IMR-90 (cell line): ENCODE measurements around the gene CARM1. TPM values are rescaled to one million over a fixed set of nuclear protein-coding genes. Genes with fewer than 3 reads are reported as not detected.

ENCODE experiments used
- ATAC-seq: fragments of 200-7000 bp; cut with Tn5 transposase; 2 replicates; pipeline ENCODE4 v1.9.1; 2020; ENCODE audit warnings: low read depth, mild to moderate bottlenecking, moderate library complexity
- BruUV-seq: library from RNA; stranded (reverse); fragments of 400-500 nt; replicated peaks from 2 replicates; lab custom pipeline; 2021; lab: Mats Ljungman, UMichigan
- CTCF ChIA-PET: fragments of 300-600 bp; formaldehyde crosslinking; extraction: SDS; loops from one replicate; lab custom pipeline; 2021; ENCODE audit warnings: antibody characterized with exemption; lab: Yijun Ruan, JAX
- POLR2A ChIA-PET: fragments of 300-600 bp; sonication (Branson Sonifier 250); formaldehyde crosslinking; loops from one replicate; lab custom pipeline; 2022; ENCODE audit warnings: antibody characterized with exemption; ENCODE audit not compliant: unreplicated experiment; lab: Charles Lee
- DNase-seq: peaks from one replicate; pipeline ENCODE4 v3.0.0; 2013
- H2AFZ ChIP-seq: replicated peaks from 2 replicates; pipeline ENCODE3; 2013; ENCODE audit warnings: low read length, mild to moderate bottlenecking; ENCODE audit not compliant: poor library complexity
- H2AK5ac ChIP-seq: 2 replicates; pipeline ENCODE4 v1.6.1; 2013; ENCODE audit warnings: low read depth, low read length, inconsistent platforms
- H2AK9ac ChIP-seq: replicated peaks from 2 replicates; pipeline ENCODE3; 2013; ENCODE audit warnings: mild to moderate bottlenecking, low read depth, low read length, moderate library complexity; ENCODE audit not compliant: poor library complexity
- H2BK120ac ChIP-seq: 2 replicates; pipeline ENCODE4 v1.6.1; 2013; ENCODE audit warnings: low read depth, low read length, inconsistent platforms
- H2BK15ac ChIP-seq: 3 replicates; pipeline ENCODE4 v1.6.1; 2013; ENCODE audit warnings: low read depth, low read length, inconsistent platforms
- H2BK20ac ChIP-seq: 2 replicates; pipeline ENCODE4 v1.6.1; 2013; ENCODE audit warnings: low read depth, mild to moderate bottlenecking, inconsistent platforms, low read length, moderate library complexity
- H2BK5ac ChIP-seq: 2 replicates; pipeline ENCODE4 v1.6.1; 2013; ENCODE audit warnings: mild to moderate bottlenecking, low read depth, low read length, inconsistent platforms; ENCODE audit not compliant: poor library complexity, severe bottlenecking
- H3K14ac ChIP-seq: replicated peaks from 2 replicates; pipeline ENCODE4 v1.6.1; 2013; ENCODE audit warnings: low read depth, low read length, inconsistent platforms
- H3K18ac ChIP-seq: 2 replicates; pipeline ENCODE4 v1.6.1; 2013; ENCODE audit warnings: low read depth, low read length, control low read depth
- H3K23ac ChIP-seq: 2 replicates; pipeline ENCODE4 v1.6.1; 2013; ENCODE audit warnings: low read depth, low read length, inconsistent platforms
- H3K27ac ChIP-seq: 2 replicates; pipeline ENCODE4 v1.5.1; 2013; ENCODE audit warnings: mild to moderate bottlenecking, control low read depth, low read length; ENCODE audit not compliant: insufficient read depth
- H3K27me3 ChIP-seq: 2 replicates; pipeline ENCODE4 v1.6.1; 2013; ENCODE audit warnings: low read length; ENCODE audit not compliant: control insufficient read depth, insufficient read depth
- H3K36me3 ChIP-seq: 2 replicates; pipeline ENCODE4 v1.6.1; 2013; ENCODE audit warnings: low read length, mixed read lengths; ENCODE audit not compliant: control insufficient read depth, insufficient read depth
- H3K4ac ChIP-seq: 2 replicates; pipeline ENCODE4 v1.6.1; 2013; ENCODE audit warnings: low read depth, low read length, inconsistent platforms
- H3K4me1 ChIP-seq: 2 replicates; pipeline ENCODE4 v1.6.1; 2013; ENCODE audit warnings: low read length, mixed read lengths; ENCODE audit not compliant: control insufficient read depth, insufficient read depth
- H3K4me2 ChIP-seq: 2 replicates; pipeline ENCODE4 v1.6.1; 2013; ENCODE audit warnings: low read depth, mild to moderate bottlenecking, control low read depth, low read length, moderate library complexity
- H3K4me3 ChIP-seq: 2 replicates; pipeline ENCODE4 v1.5.1; 2013; ENCODE audit warnings: low read depth, mild to moderate bottlenecking, control low read depth, low read length, moderate library complexity; ENCODE audit not compliant: insufficient read depth
- H3K56ac ChIP-seq: 2 replicates; pipeline ENCODE4 v1.6.1; 2013; ENCODE audit warnings: low read length, inconsistent platforms; ENCODE audit not compliant: insufficient read depth; ENCODE audit errors: extremely low read depth
- H3K79me1 ChIP-seq, 2 experiments: 2 replicates each; pipeline ENCODE4 v1.6.1; 2013; ENCODE audit warnings: low read length in 2 of 2, inconsistent platforms in 1 of 2, low read depth in 1 of 2
- H3K9ac ChIP-seq: 2 replicates; pipeline ENCODE4 v1.6.1; 2013; ENCODE audit warnings: low read depth, low read length, control low read depth
- H3K9me1 ChIP-seq: 2 replicates; pipeline ENCODE4 v1.6.1; 2013; ENCODE audit warnings: low read length, inconsistent platforms; ENCODE audit not compliant: insufficient read depth
- H3K9me3 ChIP-seq: 2 replicates; pipeline ENCODE4 v1.6.1; 2013; ENCODE audit warnings: low read length; ENCODE audit not compliant: control insufficient read depth, insufficient read depth
- H4K20me1 ChIP-seq: 2 replicates; pipeline ENCODE4 v1.6.1; 2013; ENCODE audit warnings: low read length, inconsistent platforms; ENCODE audit not compliant: insufficient read depth
- H4K5ac ChIP-seq: 2 replicates; pipeline ENCODE4 v1.6.1; 2013; ENCODE audit warnings: mild to moderate bottlenecking, low read depth, low read length, control low read depth
- H4K8ac ChIP-seq, 2 experiments: 2 replicates each; pipeline ENCODE4 v1.6.1; 2013; ENCODE audit warnings: low read depth in 2 of 2, low read length in 2 of 2, control low read depth in 1 of 2, inconsistent platforms in 1 of 2
- H4K91ac ChIP-seq: 2 replicates; pipeline ENCODE4 v1.6.1; 2013; ENCODE audit warnings: low read depth, low read length, inconsistent platforms; ENCODE audit not compliant: insufficient read depth
- BHLHE40 ChIP-seq: fragments of 150-350 bp; IDR thresholded peaks from 2 replicates; pipeline ENCODE4 v1.6.1; 2016; ENCODE audit warnings: mild to moderate bottlenecking, low read depth, low read length
- CHD1 ChIP-seq: IDR thresholded peaks from 2 replicates; pipeline ENCODE4 v1.6.1; 2012; ENCODE audit warnings: low read depth, low read length, improper control_type of control experiment
- ELK1 ChIP-seq: fragments of 150-350 bp; IDR thresholded peaks from 2 replicates; pipeline ENCODE4 v1.6.1; 2016; ENCODE audit warnings: low read depth, mild to moderate bottlenecking, low read length, moderate library complexity, borderline replicate concordance
- FOS ChIP-seq: fragments of 150-350 bp; IDR thresholded peaks from 2 replicates; pipeline ENCODE4 v1.6.1; 2016; ENCODE audit warnings: low read depth, low read length
- MAFK ChIP-seq: IDR thresholded peaks from 2 replicates; pipeline ENCODE4 v1.6.1; 2012; ENCODE audit warnings: low read depth, low read length, improper control_type of control experiment
- MAZ ChIP-seq: IDR thresholded peaks from 2 replicates; pipeline ENCODE4 v1.6.1; 2012; ENCODE audit warnings: low read depth, mild to moderate bottlenecking, low read length, improper control_type of control experiment, moderate library complexity, borderline replicate concordance
- MXI1 ChIP-seq: IDR thresholded peaks from 2 replicates; pipeline ENCODE4 v1.6.1; 2012; ENCODE audit warnings: low read depth, mild to moderate bottlenecking, low read length, moderate library complexity, borderline replicate concordance
- NFE2L2 ChIP-seq: fragments of 150-350 bp; IDR thresholded peaks from 2 replicates; pipeline ENCODE4 v1.6.1; 2016; ENCODE audit warnings: low read depth, mild to moderate bottlenecking, low read length
- POLR2A ChIP-seq: IDR thresholded peaks from 2 replicates; pipeline ENCODE4 v1.6.1; 2012; ENCODE audit warnings: mild to moderate bottlenecking, low read depth, low read length
- RAD21 ChIP-seq: IDR thresholded peaks from 2 replicates; pipeline ENCODE4 v1.6.1; 2012; ENCODE audit warnings: low read length, improper control_type of control experiment
- RCOR1 ChIP-seq: IDR thresholded peaks from 2 replicates; pipeline ENCODE4 v1.6.1; 2012; ENCODE audit warnings: mild to moderate bottlenecking, low read length, improper control_type of control experiment; ENCODE audit not compliant: insufficient replicate concordance
- RFX5 ChIP-seq: IDR thresholded peaks from 2 replicates; pipeline ENCODE4 v1.8.0; 2012; ENCODE audit warnings: low read depth, mild to moderate bottlenecking, low read length, moderate library complexity
- WGBS, 2 experiments: methylation state at CpG; one replicate each; pipeline versions ENCODE4 v1.1.5 to v1.1.7; 2013; ENCODE audit warnings: missing lambda C conversion rate in 2 of 2; ENCODE audit not compliant: insufficient read length in 1 of 2; ENCODE audit errors: extremely low coverage in 2 of 2; 5-methylcytosine and 5-hydroxymethylcytosine counted together
- dilution Hi-C: fragments of 300-500 bp; cut with HindIII; formaldehyde crosslinking; loops from one replicate; pipeline ENCODE4 v1.14.3; 2018; ENCODE audit warnings: low sequenced_read_pairs; ENCODE audit not compliant: unreplicated experiment
- in situ Hi-C: fragments of 300-500 bp; cut with MboI; formaldehyde crosslinking; loops from 3 replicates; pipeline ENCODE4 v1.14.3; 2019; ENCODE audit warnings: low sequenced_read_pairs, inconsistent platforms, mixed read lengths
- intact Hi-C: fragments of 100-400 bp; cut with micrococcal nuclease; formaldehyde crosslinking; loops from 2 replicates; pipeline ENCODE4 v1.10.0; 2022
- polyA plus RNA-seq, 3 experiments: library from polyadenylated mRNA; depleted of rRNA; stranded (reverse); fragments of >200 nt; gene quantifications; 2 replicates each; pipeline ENCODE4 v1.2.3, GENCODE V29; 2012; ENCODE audit warnings: low replicate concordance in 1 of 3
- total RNA-seq: library from RNA; depleted of rRNA; stranded (reverse); fragments of >200 nt; gene quantifications from 2 replicates; pipeline ENCODE4 v1.2.3, GENCODE V29; 2012
- TF ChIP-seq, protein P1 (sequence below): fragments of 150-350 bp; IDR thresholded peaks from 2 replicates; pipeline ENCODE4 v1.6.1; 2017; ENCODE audit warnings: mild to moderate bottlenecking, antibody characterized with exemption, low read length, low read depth
- TF ChIP-seq, protein P2 (sequence below): conservative IDR thresholded peaks from 2 replicates; pipeline ENCODE4 v1.5.1; 2012; ENCODE audit warnings: mild to moderate bottlenecking, low read depth, low read length, improper control_type of control experiment

CARM1 gene
- total and polyA plus RNA-seq, 2 of the 4 experiments (the other 2 are of a cell fraction): 20.3 to 67.1 TPM

- Histone ChIP-seq H2BK120ac (no peak overlapping the region), H4K91ac (no peak overlapping the region), H3K9me1 (peaks cover 15% of the 10 kb centered on the region), H3K4me3 (no peak overlapping the region), H2AK5ac (no peak overlapping the region), H3K56ac (no peak overlapping the region), H3K18ac (no peak overlapping the region), H2AFZ (no peak overlapping the region), H3K27me3 (no peaks in the 10 kb centered on the region), H2AK9ac (no peak overlapping the region), H2BK5ac (no peak overlapping the region), H3K9me3 (no peaks in the 10 kb centered on the region), H3K14ac (no peak overlapping the region), H3K9ac (no peak overlapping the region), H4K20me1 (peaks cover 88% of the 10 kb centered on the region), H3K4me1 (peaks cover 8% of the 10 kb centered on the region), H3K23ac (no peak overlapping the region), H3K4me2 (no peak overlapping the region), H4K5ac (no peak overlapping the region), H3K4ac (no peak overlapping the region), H3K79me1 (peaks cover 3 to 59% of the 10 kb centered on the region in 2 experiments; a peak in 3 of 4 replicates), H3K36me3 (peaks cover 2% of the 10 kb centered on the region; the same call in 1 of the 2 replicates), H3K27ac (no peak overlapping the region), H2BK20ac (no peak overlapping the region), H4K8ac (no peak overlapping the region), H2BK15ac (no peak overlapping the region)
- in situ Hi-C loops: no loop called here
- no TSS peak for BruUV-seq
- 100% methylated on average over 5 of the region's 8 CpGs; no CpG with 5 or more reads in 1 of the 2 experiments for whole genome bisulfite sequencing, 2 experiments
- ATAC-seq: no peak
- intact Hi-C loops: no loop called here
- dilution Hi-C loops: no loop called here
- no peak for TF ChIP-seq ELK1
- TF ChIP-seq NFE2L2: no peak
- TF ChIP-seq RAD21: no peak
- TF ChIP-seq FOS: no peak
- TF ChIP-seq CHD1: no peak
- no peak for TF ChIP-seq RCOR1
- no peak for TF ChIP-seq MXI1
- no peak for TF ChIP-seq RFX5
- TF ChIP-seq MAZ: no peak
- no peak for TF ChIP-seq POLR2A
- TF ChIP-seq, protein P1, sequence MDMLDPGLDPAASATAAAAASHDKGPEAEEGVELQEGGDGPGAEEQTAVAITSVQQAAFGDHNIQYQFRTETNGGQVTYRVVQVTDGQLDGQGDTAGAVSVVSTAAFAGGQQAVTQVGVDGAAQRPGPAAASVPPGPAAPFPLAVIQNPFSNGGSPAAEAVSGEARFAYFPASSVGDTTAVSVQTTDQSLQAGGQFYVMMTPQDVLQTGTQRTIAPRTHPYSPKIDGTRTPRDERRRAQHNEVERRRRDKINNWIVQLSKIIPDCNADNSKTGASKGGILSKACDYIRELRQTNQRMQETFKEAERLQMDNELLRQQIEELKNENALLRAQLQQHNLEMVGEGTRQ: no peak
- TF ChIP-seq, protein P2, sequence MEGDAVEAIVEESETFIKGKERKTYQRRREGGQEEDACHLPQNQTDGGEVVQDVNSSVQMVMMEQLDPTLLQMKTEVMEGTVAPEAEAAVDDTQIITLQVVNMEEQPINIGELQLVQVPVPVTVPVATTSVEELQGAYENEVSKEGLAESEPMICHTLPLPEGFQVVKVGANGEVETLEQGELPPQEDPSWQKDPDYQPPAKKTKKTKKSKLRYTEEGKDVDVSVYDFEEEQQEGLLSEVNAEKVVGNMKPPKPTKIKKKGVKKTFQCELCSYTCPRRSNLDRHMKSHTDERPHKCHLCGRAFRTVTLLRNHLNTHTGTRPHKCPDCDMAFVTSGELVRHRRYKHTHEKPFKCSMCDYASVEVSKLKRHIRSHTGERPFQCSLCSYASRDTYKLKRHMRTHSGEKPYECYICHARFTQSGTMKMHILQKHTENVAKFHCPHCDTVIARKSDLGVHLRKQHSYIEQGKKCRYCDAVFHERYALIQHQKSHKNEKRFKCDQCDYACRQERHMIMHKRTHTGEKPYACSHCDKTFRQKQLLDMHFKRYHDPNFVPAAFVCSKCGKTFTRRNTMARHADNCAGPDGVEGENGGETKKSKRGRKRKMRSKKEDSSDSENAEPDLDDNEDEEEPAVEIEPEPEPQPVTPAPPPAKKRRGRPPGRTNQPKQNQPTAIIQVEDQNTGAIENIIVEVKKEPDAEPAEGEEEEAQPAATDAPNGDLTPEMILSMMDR: no peak
- no peak for TF ChIP-seq MAFK
- no peak for TF ChIP-seq BHLHE40
- DNase-seq: no peak
- CTCF ChIA-PET: no interaction called here
- POLR2A ChIA-PET: no interaction called here
Measured at GRCh38 chr19:10971107-10971726, 99.9 kb downstream of the CARM1 start.
